Small intestine (tissue), 7 donors: ENCODE measurements around the gene DNLZ. TPM values are rescaled to one million over a fixed set of nuclear protein-coding genes. Genes with fewer than 3 reads are reported as not detected.

Experiments used
- DNase-seq, 2 donors: peaks; one replicate each; pipeline versions ENCODE4 v3.0.0 to v3.0.0-alpha.2; 2013
- FAIRE-seq: peaks from 2 replicates; lab custom pipeline; 2012; peaks lifted over from hg19 to GRCh38; lab: Jason Lieb, UNC
- H3K27ac ChIP-seq, 3 donors: one replicate each; pipeline ENCODE4 v1.5.1; 2013; ENCODE audit warnings: low read length in 2 of 3, mild to moderate bottlenecking in 2 of 3, control low read depth in 1 of 3, inconsistent platforms in 1 of 3, low read depth in 1 of 3, moderate library complexity in 1 of 3
- H3K27me3 ChIP-seq, 3 donors: one replicate each; pipeline ENCODE4 v1.6.1; 2013; ENCODE audit warnings: low read length in 3 of 3, inconsistent platforms in 1 of 3; ENCODE audit not compliant: control insufficient read depth in 3 of 3, insufficient read depth in 3 of 3
- H3K36me3 ChIP-seq, 3 donors: one replicate each; pipeline ENCODE4 v1.6.1; 2013; ENCODE audit warnings: low read length in 3 of 3, inconsistent platforms in 1 of 3, low read depth in 1 of 3, mild to moderate bottlenecking in 1 of 3, moderate library complexity in 1 of 3; ENCODE audit not compliant: control insufficient read depth in 3 of 3, insufficient read depth in 2 of 3
- H3K4me1 ChIP-seq, 3 donors: one replicate each; pipeline ENCODE4 v1.6.1; 2013; ENCODE audit warnings: low read length in 2 of 3, inconsistent platforms in 1 of 3, low read depth in 1 of 3, mild to moderate bottlenecking in 1 of 3, moderate library complexity in 1 of 3; ENCODE audit not compliant: control insufficient read depth in 3 of 3, insufficient read depth in 2 of 3
- H3K4me3 ChIP-seq, 3 donors: one replicate each; pipeline ENCODE4 v1.5.1; 2013; ENCODE audit warnings: low read length in 3 of 3, control low read depth in 1 of 3, inconsistent platforms in 1 of 3, low read depth in 1 of 3, mild to moderate bottlenecking in 1 of 3, moderate library complexity in 1 of 3
- H3K9me3 ChIP-seq, 2 donors: one replicate each; pipeline ENCODE4 v1.6.1; 2013; ENCODE audit warnings: low read depth in 1 of 2, low read length in 1 of 2; ENCODE audit not compliant: control insufficient read depth in 2 of 2, insufficient read depth in 1 of 2
- WGBS, 3 donors: extraction: QIAGEN DNeasy Blood & Tissue Kit; methylation state at CpG; one replicate each; pipeline ENCODE4 v1.1.7; 2013; 5-methylcytosine and 5-hydroxymethylcytosine counted together
- polyA plus RNA-seq, 4 donors: library from polyadenylated mRNA; stranded (reverse) in 3 of 4; unstranded in 1 of 4; fragments of 200-250 nt in 3 of 4; fragments of 120-200 nt in 1 of 4; gene quantifications; one replicate each; pipeline versions ENCODE4 v1.2.1 to v1.2.3, GENCODE V29; 2013
- donor health status: healthy with polysubstance abuse.
- donor health status: control.
- donor health status: control.
- donor health status: Bipolar disorder and iron deficiency.
- donor health status: healthy.

The DNLZ gene
- polyA plus RNA-seq, 4 donors = 8.5 to 16.1 (median 11.0) TPM

- Histone ChIP-seq H3K4me3 (no peak overlapping the region), H3K27ac (no peak overlapping the region), H3K36me3 (peaks cover 2 to 86% (median 10%) of the 10 kb centered on the region in 3 donors), H3K27me3 (no peaks in the 10 kb centered on the region), H3K9me3 (no peaks in the 10 kb centered on the region), H3K4me1 (peaks cover 0 to 6% (median 0%) of the 10 kb centered on the region in 3 donors)
- WGBS, 3 donors = 93 to 97% (median 94%) methylated on average over 20 to 21 of the region's 21 CpGs
- no peak for FAIRE-seq
- DNase-seq = no peak
These were observed 30.9 kb upstream of the DNLZ start for GRCh38 chr9:136394312-136395019.

- Histone ChIP-seq H3K4me3 (no peak overlapping the region), H3K4me1 (no peaks in the 10 kb centered on the region), H3K27ac (no peak overlapping the region), H3K9me3 (no peaks in the 10 kb centered on the region), H3K36me3 (peaks cover 2 to 92% (median 10%) of the 10 kb centered on the region in 3 donors), H3K27me3 (no peaks in the 10 kb centered on the region)
- WGBS, 3 donors = 65 to 85% (median 73%) methylated on average over 17 of the region's 17 CpGs
- DNase-seq = no peak
- no peak for FAIRE-seq
These were observed 30.0 kb upstream of the DNLZ start for GRCh38 chr9:136393531-136393930.

DNA sequence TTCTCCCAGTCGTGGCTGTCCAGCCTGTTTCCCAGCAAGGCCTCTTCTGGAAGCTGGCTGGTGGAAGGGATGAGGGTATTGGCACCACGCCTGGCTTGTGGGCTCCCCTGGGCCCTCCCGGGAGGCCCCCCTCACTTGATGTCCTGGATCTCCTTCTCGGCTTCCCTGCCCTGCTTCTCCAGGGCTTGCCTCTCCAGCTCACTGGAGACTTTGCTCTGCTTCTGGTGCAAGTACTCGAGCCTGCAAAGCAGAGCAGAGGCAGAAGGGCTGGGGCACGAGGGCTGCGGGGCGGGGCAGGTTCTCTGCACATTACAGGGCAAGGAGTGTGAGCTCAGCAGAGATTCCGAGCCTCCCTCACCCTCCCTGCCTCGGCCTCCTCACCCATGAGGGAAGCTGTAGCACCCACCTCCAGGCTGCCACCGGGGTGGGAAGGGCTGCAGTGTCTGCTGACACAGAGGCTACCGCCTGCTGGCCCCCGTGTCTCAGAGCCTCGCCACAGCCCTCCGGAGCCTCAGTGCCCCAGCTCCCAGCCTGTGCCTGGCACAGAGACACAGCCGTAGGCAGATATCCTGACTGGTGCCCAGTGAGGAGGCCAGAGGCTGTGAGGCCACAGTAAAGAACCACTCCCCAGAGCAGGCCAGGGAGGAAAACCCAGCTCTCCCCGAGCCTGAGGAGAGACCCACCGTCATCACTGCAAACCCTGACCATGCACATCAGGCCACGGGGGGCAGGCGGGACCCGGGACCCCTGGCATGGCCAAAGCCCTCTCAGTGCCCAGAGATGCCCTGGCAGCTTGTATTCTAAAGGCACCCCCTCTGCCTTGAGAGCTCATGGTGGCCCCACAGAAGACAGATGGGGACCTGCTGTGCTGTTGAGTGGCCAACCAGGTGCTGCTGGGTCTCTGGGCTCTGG lies 29.2 kb upstream of the DNLZ start:
- Histone ChIP-seq H3K4me3 (no peak overlapping the region), H3K27ac (no peak overlapping the region), H3K4me1 (no peaks in the 10 kb centered on the region), H3K9me3 (no peaks in the 10 kb centered on the region), H3K36me3 (peaks cover 2 to 92% (median 10%) of the 10 kb centered on the region in 3 donors), H3K27me3 (no peaks in the 10 kb centered on the region)
- WGBS, 3 donors = 87 to 89% (median 87%) methylated on average over 21 of the region's 21 CpGs
- FAIRE-seq (no peak), DNase-seq (peak in 1 of 2 donors; percentile 21)

DNA sequence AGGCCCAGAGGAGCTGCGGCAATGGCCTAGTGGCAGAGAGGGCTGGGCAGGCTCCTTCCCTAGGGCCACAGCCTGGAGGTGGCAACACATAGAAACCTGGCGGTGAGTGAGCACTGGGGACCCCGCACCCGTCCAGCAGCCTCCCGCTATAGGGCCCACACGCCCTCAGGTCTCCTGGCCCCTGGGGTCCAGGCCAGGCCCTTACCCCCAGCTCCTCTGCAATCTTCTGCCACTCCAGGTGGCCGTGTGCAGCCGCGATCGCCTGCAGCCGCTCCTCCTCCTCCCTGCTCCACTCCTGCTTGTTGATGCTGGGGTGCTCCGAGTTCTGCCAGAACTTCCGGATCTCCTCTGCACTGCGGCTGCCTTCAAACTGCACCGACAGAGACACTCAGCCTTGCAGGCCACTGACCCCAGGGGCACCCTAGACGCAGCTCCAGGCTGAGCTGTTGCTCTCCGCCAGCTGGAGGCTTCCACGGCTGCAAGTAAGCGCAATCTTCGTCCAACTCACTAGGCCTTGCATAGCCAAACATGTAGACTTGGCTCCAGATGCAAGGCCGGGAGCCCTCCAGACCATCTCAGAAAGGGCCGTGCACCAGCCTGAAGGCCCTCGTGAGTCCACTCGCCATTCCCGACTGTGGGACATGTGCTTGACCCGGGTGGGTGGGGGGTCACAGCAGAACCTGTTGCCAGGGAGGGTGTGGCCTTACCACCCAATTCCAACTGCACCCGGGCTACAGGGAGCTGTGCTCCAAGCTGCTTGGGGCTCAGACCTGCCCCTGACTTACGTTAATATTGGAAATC lies 28.4 kb upstream of the DNLZ start:
- Histone ChIP-seq H3K27me3 (no peaks in the 10 kb centered on the region), H3K4me3 (no peak overlapping the region), H3K36me3 (peaks cover 0 to 94% (median 10%) of the 10 kb centered on the region in 3 donors), H3K27ac (no peak overlapping the region), H3K4me1 (no peaks in the 10 kb centered on the region), H3K9me3 (no peaks in the 10 kb centered on the region)
- DNase-seq (no peak), FAIRE-seq (no peak)
- WGBS, 3 donors = 93 to 96% (median 96%) methylated on average over 26 to 28 of the region's 28 CpGs

DNA sequence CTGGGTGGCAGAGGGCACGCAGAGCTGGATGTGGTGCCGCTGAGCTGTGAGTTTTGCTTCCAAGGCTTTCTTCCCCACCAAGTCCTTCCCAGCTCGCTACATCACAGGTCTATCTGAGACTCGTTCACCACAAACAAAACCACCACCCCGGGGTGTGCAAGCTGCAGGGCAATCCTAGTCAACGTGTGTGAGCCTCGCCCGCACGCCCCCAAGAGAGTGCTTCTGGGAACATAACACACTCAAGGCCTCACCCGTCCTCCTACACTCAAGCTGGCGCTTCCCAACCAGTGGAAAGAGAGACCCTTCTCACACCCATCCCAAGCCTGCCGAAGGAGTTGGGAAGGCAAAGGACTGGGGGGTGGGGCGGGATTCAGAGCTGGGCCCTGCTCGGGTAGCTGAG lies 25.9 kb upstream of the DNLZ start:
- no peak for FAIRE-seq

DNA sequence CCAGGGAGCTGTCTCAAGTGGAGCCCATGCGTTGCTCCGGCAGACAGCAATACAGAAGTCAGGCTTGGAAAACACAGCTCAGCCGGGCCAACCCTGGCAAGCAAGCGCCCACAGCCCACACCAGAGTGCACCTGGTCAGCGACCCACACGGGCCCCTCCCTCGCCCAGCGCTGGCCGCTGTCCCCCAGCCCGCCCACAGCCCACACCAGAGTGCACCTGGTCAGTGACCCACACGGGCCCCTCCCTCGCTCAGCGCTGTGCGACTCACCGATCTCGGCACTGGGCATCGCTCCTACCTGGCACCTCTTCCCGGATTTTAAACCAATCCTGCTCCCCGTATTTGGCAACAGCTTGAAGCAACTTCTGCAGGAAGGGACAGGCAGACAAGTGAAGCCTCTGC lies 23.7 kb upstream of the DNLZ start:
- H3K4me3 ChIP-seq = no peak overlapping the region
- no peak for FAIRE-seq

More for the DNA sequence above, 25.9 kb upstream of the DNLZ start:
- 80 to 86% (median 83%) methylated on average over 14 of the region's 14 CpGs for WGBS, 3 donors
- no peak overlapping the region for H3K27ac ChIP-seq
- peaks cover 0 to 90% (median 9%) of the 10 kb centered on the region in 3 donors for H3K36me3 ChIP-seq
- H3K4me3 ChIP-seq = no peak overlapping the region
- DNase-seq = no peak
- no peaks in the 10 kb centered on the region for H3K9me3 ChIP-seq
- H3K27me3 ChIP-seq = no peaks in the 10 kb centered on the region
- no peaks in the 10 kb centered on the region for H3K4me1 ChIP-seq

GRCh38 chr9:136386018-136386417 lies 22.5 kb upstream of the DNLZ start:
- WGBS, 3 donors = 78 to 86% (median 82%) methylated on average over 13 of the region's 13 CpGs
- no peak overlapping the region for H3K27ac ChIP-seq
- H3K4me1 ChIP-seq = no peaks in the 10 kb centered on the region
- no peak overlapping the region for H3K4me3 ChIP-seq
- no peaks in the 10 kb centered on the region for H3K27me3 ChIP-seq
- H3K9me3 ChIP-seq = no peaks in the 10 kb centered on the region
- H3K36me3 ChIP-seq = peaks cover 7 to 94% (median 9%) of the 10 kb centered on the region in 3 donors
- no peak for DNase-seq
- FAIRE-seq = no peak

More for the DNA sequence above, 23.7 kb upstream of the DNLZ start:
- Histone ChIP-seq H3K27ac (no peak overlapping the region), H3K4me1 (no peaks in the 10 kb centered on the region), H3K27me3 (no peaks in the 10 kb centered on the region), H3K36me3 (peaks cover 7 to 90% (median 9%) of the 10 kb centered on the region in 3 donors), H3K9me3 (no peaks in the 10 kb centered on the region)
- no peak for DNase-seq
- WGBS, 3 donors = 96 to 98% (median 97%) methylated on average over 19 of the region's 19 CpGs

DNA sequence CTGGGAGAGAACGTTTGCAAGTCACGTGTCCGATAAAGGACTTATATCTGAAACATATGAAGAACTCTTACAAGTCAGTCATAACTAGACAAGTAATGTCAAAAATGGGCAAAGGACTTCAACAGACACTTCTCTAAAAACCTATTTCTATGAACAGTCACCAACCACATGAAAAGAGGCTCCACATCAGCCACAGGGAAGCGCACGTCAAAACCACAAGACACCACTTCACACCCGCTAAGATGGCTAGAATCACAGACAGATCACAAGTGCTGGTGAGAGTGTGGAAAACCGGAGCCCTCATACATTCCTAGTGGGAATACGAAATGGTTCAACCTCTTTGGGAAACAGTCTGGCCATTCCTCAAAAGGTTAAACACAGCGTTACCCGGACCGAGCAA lies 21.5 kb upstream of the DNLZ start:
- H3K27ac ChIP-seq = no peak overlapping the region
- no peaks in the 10 kb centered on the region for H3K9me3 ChIP-seq
- H3K27me3 ChIP-seq = no peaks in the 10 kb centered on the region
- H3K4me3 ChIP-seq = no peak overlapping the region
- 78 to 86% (median 79%) methylated on average over 11 of the region's 11 CpGs for whole genome bisulfite sequencing, 3 donors
- FAIRE-seq (no peak), DNase-seq (no peak)
- H3K4me1 ChIP-seq = no peaks in the 10 kb centered on the region
- H3K36me3 ChIP-seq = peaks cover 7 to 96% (median 13%) of the 10 kb centered on the region in 3 donors
